ENCODE data around the gene PTPRD. TPM values are rescaled to one million over a fixed set of nuclear protein-coding genes. Genes with fewer than 3 reads are reported as not detected.

PTPRD gene
- total and polyA plus RNA-seq, 2 experiments from 2014 or later: 11.5 to 58.0 TPM

GRCh38 chr9:8831568-8831967, 1781.2 kb downstream of the PTPRD start:
- no peaks in the 10 kb centered on the region for H3K9me2 ChIP-seq (ENCODE audit: insufficient read depth)
- H3K36me3 ChIP-seq (ENCODE audit: insufficient read depth): no peaks in the 10 kb centered on the region
- H3K4me3 Mint-ChIP-seq: no peak overlapping the region
- peaks cover 8% of the 10 kb centered on the region; the same call in 1 of the 2 replicates for H3K4me1 ChIP-seq (ENCODE audit: insufficient read depth)
- TF ChIP-seq JUNB (IDR thresholded peaks at IDR 0.05; ENCODE audit: unreplicated experiment) (no peak), ZNF114 (CRISPR knock-in tag; IDR thresholded peaks at IDR 0.05) (no peak), REST (IDR thresholded peaks at IDR 0.05; ENCODE audit: unreplicated experiment) (no peak), ZNF331 (CRISPR knock-in tag; IDR thresholded peaks at IDR 0.05; ENCODE audit: low read depth) (no peak), EZH2phosphoT487 (IDR thresholded peaks at IDR 0.05; ENCODE audit: unreplicated experiment) (no peak)
- no peaks in the 10 kb centered on the region for H3K27me3 ChIP-seq (ENCODE audit: insufficient read depth)
- H3F3A ChIP-seq (replicated peaks; ENCODE audit: low read depth): no peaks in the 10 kb centered on the region
- no peak for ATAC-seq
- H3K9me3 Mint-ChIP-seq: no peaks in the 10 kb centered on the region
- peaks cover 40% of the 10 kb centered on the region for H3K4me1 Mint-ChIP-seq
- no peaks in the 10 kb centered on the region for H4K20me1 ChIP-seq (replicated peaks; ENCODE audit: insufficient read depth)
- H3K36me3 Mint-ChIP-seq (ENCODE audit: low read depth): no peaks in the 10 kb centered on the region
- peaks cover 13% of the 10 kb centered on the region; the same call in 1 of the 2 replicates for H3K79me2 ChIP-seq (replicated peaks; ENCODE audit: insufficient read depth)
- no peak overlapping the region for H3K4me2 ChIP-seq
- no peak overlapping the region for H3K27ac Mint-ChIP-seq
- H3K27ac ChIP-seq (ENCODE audit: low read depth): no peak overlapping the region
- DNase-seq (ENCODE audit: low spot score): no peak
- H3K27me3 Mint-ChIP-seq (ENCODE audit: insufficient read depth, low read depth, poor library complexity): no peaks in the 10 kb centered on the region
- H2AFZ ChIP-seq: no peak overlapping the region
- H3K4me3 ChIP-seq: no peak overlapping the region

GRCh38 chr9:8826281-8826680, 1786.5 kb downstream of the PTPRD start:
- no peaks in the 10 kb centered on the region; the same call in 2 of the 3 replicates for H3K9me3 Mint-ChIP-seq
- no peak overlapping the region for H3K4me2 ChIP-seq
- H3K79me2 ChIP-seq (replicated peaks; ENCODE audit: insufficient read depth): peaks cover 13% of the 10 kb centered on the region; the same call in 1 of the 2 replicates

More at GRCh38 chr9:8826281-8826680, 1786.5 kb downstream of the PTPRD start:
- DNase-seq (ENCODE audit: low spot score) (no peak), ATAC-seq (no peak)
- Histone ChIP-seq H3K36me3 (ENCODE audit: insufficient read depth) (no peaks in the 10 kb centered on the region), H3K9me2 (ENCODE audit: insufficient read depth) (0 out of 2 replicates have a peak, but pooled peaks cover 3% of the 10 kb centered on the region), H2AFZ (no peak overlapping the region), H3K27ac (ENCODE audit: low read depth) (no peak overlapping the region; the same call in 1 of the 2 replicates), H3K4me1 (ENCODE audit: insufficient read depth) (peaks cover 24% of the 10 kb centered on the region; the same call in 1 of the 2 replicates), H3K27me3 (ENCODE audit: insufficient read depth) (no peaks in the 10 kb centered on the region), H3F3A (replicated peaks; ENCODE audit: low read depth) (no peaks in the 10 kb centered on the region), H3K4me3 (no peak overlapping the region), H4K20me1 (replicated peaks; ENCODE audit: insufficient read depth) (no peaks in the 10 kb centered on the region)
- Mint-ChIP-seq H3K27me3 (ENCODE audit: insufficient read depth, low read depth, poor library complexity) (no peaks in the 10 kb centered on the region), H3K4me1 (peaks cover 47% of the 10 kb centered on the region), H3K36me3 (ENCODE audit: low read depth) (no peaks in the 10 kb centered on the region), H3K27ac (peak overlapping the region; percentile 63), H3K4me3 (no peak overlapping the region)
- TF ChIP-seq ETS1 (IDR thresholded peaks at IDR 0.05) (no peak), ZNF114 (CRISPR knock-in tag; IDR thresholded peaks at IDR 0.05) (no peak), EZH2 (IDR thresholded peaks at IDR 0.05; ENCODE audit: low read depth, unreplicated experiment) (no peak), JUNB (IDR thresholded peaks at IDR 0.05; ENCODE audit: unreplicated experiment) (no peak), REST (IDR thresholded peaks at IDR 0.05; ENCODE audit: unreplicated experiment) (no peak)
